Keratinocyte (primary cell): ENCODE measurements around the gene ALG13. TPM values are rescaled to one million over a fixed set of nuclear protein-coding genes. Genes with fewer than 3 reads are reported as not detected.
"Not testable (repeated sequence)": the region's sequence is repeated elsewhere in the genome, so short reads cannot be mapped to it uniquely, and the experiment has no call there.

Experiments used
- DNase-seq: peaks from one replicate; pipeline ENCODE4 v3.0.0-alpha.2; 2011; ENCODE audit warnings: low read depth, missing footprints, low spot score
- FAIRE-seq: peaks from 2 replicates; lab custom pipeline; 2011; peaks lifted over from hg19 to GRCh38; lab: Jason Lieb, UNC
- H2AFZ ChIP-seq: 2 replicates; pipeline ENCODE4 v1.6.0; 2012; ENCODE audit warnings: low read length, control low read depth, inconsistent platforms; ENCODE audit not compliant: control insufficient read depth
- H3K27ac ChIP-seq: 2 replicates; pipeline ENCODE4 v1.5.1; 2011; ENCODE audit warnings: low read length; ENCODE audit not compliant: control insufficient read depth, insufficient read depth
- H3K27me3 ChIP-seq: 3 replicates; pipeline ENCODE4 v1.6.0; 2011; ENCODE audit warnings: low read length; ENCODE audit not compliant: control insufficient read depth, insufficient read depth; ENCODE audit errors: extremely low read depth
- H3K36me3 ChIP-seq, 2 experiments: 2 replicates in 1 of 2; 3 replicates in 1 of 2; pipeline ENCODE4 v1.5.1; 2011; ENCODE audit warnings: low read length in 2 of 2, mild to moderate bottlenecking in 1 of 2; ENCODE audit not compliant: control insufficient read depth in 2 of 2, insufficient read depth in 2 of 2; ENCODE audit errors: extremely low read depth in 1 of 2
- H3K4me1 ChIP-seq: 3 replicates; pipeline ENCODE4 v1.5.1; 2011; ENCODE audit warnings: low read length; ENCODE audit not compliant: control insufficient read depth, insufficient read depth; ENCODE audit errors: extremely low read depth
- H3K4me2 ChIP-seq: 3 replicates; pipeline ENCODE4 v1.6.0; 2011; ENCODE audit warnings: low read depth, low read length; ENCODE audit not compliant: control insufficient read depth, insufficient read depth; ENCODE audit errors: extremely low read depth
- H3K4me3 ChIP-seq, 3 experiments: fragments of 200-600 bp in 1 of 3; sonication (generic) in 1 of 3; 2 replicates in 2 of 3; 3 replicates in 1 of 3; pipeline ENCODE4 v1.5.1; 2011 to 2016; ENCODE audit warnings: low read length in 3 of 3, mild to moderate bottlenecking in 3 of 3, control low read depth in 2 of 3, inconsistent platforms in 1 of 3, low read depth in 1 of 3, mixed read lengths in 1 of 3, mixed run types in 1 of 3, moderate library complexity in 1 of 3; ENCODE audit not compliant: control insufficient read depth in 2 of 3, insufficient read depth in 2 of 3; ENCODE audit errors: extremely low read depth in 1 of 3
- H3K79me2 ChIP-seq: 2 replicates; pipeline ENCODE4 v1.6.0; 2012; ENCODE audit warnings: low read length; ENCODE audit not compliant: control insufficient read depth, insufficient read depth
- H3K9ac ChIP-seq: 3 replicates; pipeline ENCODE4 v1.6.0; 2011; ENCODE audit warnings: low read length; ENCODE audit not compliant: control insufficient read depth, insufficient read depth; ENCODE audit errors: extremely low read depth
- H3K9me1 ChIP-seq: 3 replicates; pipeline ENCODE4 v1.6.0; 2011; ENCODE audit warnings: low read length; ENCODE audit not compliant: control insufficient read depth, insufficient read depth; ENCODE audit errors: extremely low read depth
- H3K9me3 ChIP-seq: 2 replicates; pipeline ENCODE4 v1.5.1; 2012; ENCODE audit warnings: low read depth, low read length; ENCODE audit not compliant: control insufficient read depth
- H4K20me1 ChIP-seq: 3 replicates; pipeline ENCODE4 v1.6.0; 2011; ENCODE audit warnings: low read length; ENCODE audit not compliant: control insufficient read depth, insufficient read depth; ENCODE audit errors: extremely low read depth
- CTCF ChIP-seq, 3 experiments: IDR thresholded peaks in 1 of 3; conservative IDR thresholded peaks in 1 of 3; optimal IDR thresholded peaks in 1 of 3; 2 replicates in 2 of 3; 3 replicates in 1 of 3; pipeline versions ENCODE3 to v1.5.1; 2011; ENCODE audit warnings: low read length in 3 of 3, mild to moderate bottlenecking in 3 of 3, moderate library complexity in 2 of 3, control low read depth in 1 of 3, inconsistent platforms in 1 of 3; ENCODE audit not compliant: insufficient read depth in 2 of 3; ENCODE audit errors: extremely low read depth in 1 of 3
- EZH2 ChIP-seq: IDR thresholded peaks from one replicate; pipeline ENCODE4 v1.6.1; 2012; ENCODE audit warnings: inconsistent platforms, mild to moderate bottlenecking, low read length, moderate library complexity
- dilution Hi-C: fragments of 300-500 bp; cut with MboI; formaldehyde crosslinking; loops from one replicate; pipeline ENCODE4 v1.7.0; 2020; ENCODE audit warnings: low sequenced_read_pairs; ENCODE audit not compliant: extremely low pct_ligation_motif_present
- polyA plus RNA-seq, 5 experiments: library from polyadenylated mRNA; depleted of rRNA in 3 of 5; stranded (reverse) in 3 of 5; stranded (forward) in 1 of 5; unstranded in 1 of 5; fragments of >200 nt; gene quantifications; 1 replicate in 1 of 5; 2 replicates in 3 of 5; 3 replicates in 1 of 5; pipeline versions ENCODE4 v1.2.1 to v1.2.3, GENCODE V29; 2011 to 2012; ENCODE audit warnings: missing spikeins in 2 of 5, low read depth in 1 of 5, low replicate concordance in 1 of 5

The ALG13 gene
- polyA plus RNA-seq, 1 donor (not counting 4 experiments of a cell fraction or from before 2014, with no cell fraction given), result 50.8 TPM

DNA sequence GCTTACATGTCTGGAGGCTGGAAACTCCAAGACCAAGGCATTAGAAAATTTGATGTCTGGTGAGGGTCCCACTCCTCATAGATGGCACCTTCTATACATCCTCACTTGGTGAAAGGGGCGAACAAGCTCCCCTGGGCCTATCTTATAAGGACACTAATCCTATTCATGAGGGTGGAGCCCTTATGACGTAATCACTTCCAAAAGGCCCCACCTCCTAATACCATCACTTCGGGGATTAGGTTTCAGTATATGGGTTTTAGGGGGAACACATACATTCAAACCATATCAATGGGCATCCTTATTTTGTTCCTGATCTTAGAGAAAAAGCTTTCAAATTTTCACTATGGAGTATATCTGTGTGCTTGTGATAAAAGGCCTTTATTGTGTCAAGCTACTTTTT is 39.0 kb upstream of the ALG13 start:
- Histone ChIP-seq H3K27ac (no peak overlapping the region), H3K36me3 (no peaks in the 10 kb centered on the region), H3K27me3 (no peaks in the 10 kb centered on the region), H4K20me1 (no peaks in the 10 kb centered on the region), H3K4me3 (no peak overlapping the region), H3K79me2 (no peaks in the 10 kb centered on the region), H3K9me1 (no peaks in the 10 kb centered on the region), H3K4me2 (no peak overlapping the region), H2AFZ (no peak overlapping the region), H3K4me1 (no peaks in the 10 kb centered on the region), H3K9me3 (no peaks in the 10 kb centered on the region), H3K9ac (no peak overlapping the region)
- FAIRE-seq (no peak), DNase-seq (no peak)
- TF ChIP-seq CTCF (optimal IDR thresholded peaks at IDR 0.05 in 1 of 3, IDR thresholded peaks at IDR 0.05 in 1 of 3, conservative IDR thresholded peaks at IDR 0.05 in 1 of 3; ENCODE audit: extremely low read depth in 1 of 3, insufficient read depth in 2 of 3, low read length in 3 of 3) (no peak), EZH2 (no peak)
- dilution Hi-C loops, result no loop called here

DNA sequence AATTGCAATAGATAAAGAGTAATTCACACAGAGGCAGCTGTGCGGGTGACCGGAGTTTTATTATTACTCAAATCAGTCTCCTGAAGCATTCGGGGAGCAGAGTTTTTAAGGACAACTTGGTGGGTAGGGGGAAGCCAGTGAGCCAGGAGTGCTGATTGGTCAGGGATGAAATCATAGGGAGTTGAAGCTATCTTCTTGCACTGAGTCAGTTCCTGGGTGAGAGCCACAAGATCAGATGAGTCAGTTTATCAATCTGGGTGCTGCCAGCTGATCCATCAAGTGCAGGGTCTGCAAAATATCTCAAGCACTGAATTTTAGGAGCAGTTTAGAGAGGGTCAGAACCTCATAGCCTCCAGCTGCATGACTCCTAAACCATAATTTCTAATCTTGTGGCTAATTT is 35.8 kb upstream of the ALG13 start:
- H3K27ac ChIP-seq, H3K4me1 ChIP-seq, H3K36me3 ChIP-seq, H3K4me3 ChIP-seq, H4K20me1 ChIP-seq, H3K79me2 ChIP-seq, FAIRE-seq, DNase-seq, H3K4me2 ChIP-seq, H3K9me1 ChIP-seq, dilution Hi-C loops, H3K9me3 ChIP-seq, H2AFZ ChIP-seq, H3K9ac ChIP-seq, H3K27me3 ChIP-seq: not testable (repeated sequence)

DNA sequence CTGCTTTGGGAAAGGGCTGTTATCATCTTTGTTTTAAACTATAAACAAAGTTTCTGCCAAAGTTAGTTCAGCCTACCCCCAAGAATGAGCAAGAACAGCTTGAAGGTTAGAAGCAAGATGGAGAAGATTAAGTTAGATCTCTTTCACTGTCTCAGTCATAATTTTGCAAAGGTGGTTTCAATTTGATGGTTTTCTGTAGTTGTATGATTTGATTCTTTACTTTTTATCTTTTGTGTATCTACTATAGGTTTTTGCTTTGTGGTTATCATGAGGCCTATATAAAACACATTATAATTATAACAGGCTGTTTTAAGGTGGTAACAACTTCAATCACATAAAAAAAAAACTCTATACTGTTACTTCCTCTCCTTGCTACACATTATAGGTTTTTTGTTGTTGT is 35.4 kb upstream of the ALG13 start:
- H3K9me1 ChIP-seq, result no peaks in the 10 kb centered on the region
- no peaks in the 10 kb centered on the region for H3K27me3 ChIP-seq
- no peak overlapping the region for H3K4me2 ChIP-seq
- no peaks in the 10 kb centered on the region for H3K9me3 ChIP-seq
- H2AFZ ChIP-seq, result no peak overlapping the region
- no peaks in the 10 kb centered on the region for H3K79me2 ChIP-seq
- FAIRE-seq, result no peak
- H3K4me1 ChIP-seq, result no peaks in the 10 kb centered on the region
- no peak for TF ChIP-seq EZH2
- no peak for TF ChIP-seq CTCF (optimal IDR thresholded peaks at IDR 0.05 in 1 of 3, IDR thresholded peaks at IDR 0.05 in 1 of 3, conservative IDR thresholded peaks at IDR 0.05 in 1 of 3; ENCODE audit: extremely low read depth in 1 of 3, insufficient read depth in 2 of 3, low read length in 3 of 3)
- no peaks in the 10 kb centered on the region for H3K36me3 ChIP-seq
- no peak overlapping the region for H3K9ac ChIP-seq
- no peak overlapping the region for H3K27ac ChIP-seq
- DNase-seq, result no peak
- dilution Hi-C loops, result no loop called here
- no peaks in the 10 kb centered on the region for H4K20me1 ChIP-seq
- H3K4me3 ChIP-seq, result no peak overlapping the region
